ENCODE results near the gene TMEM200A. TPM values are rescaled to one million over a fixed set of nuclear protein-coding genes. Genes with fewer than 3 reads are reported as not detected.

TMEM200A gene
- total and polyA plus RNA-seq, 2 experiments from 2014 or later: 0.12 TPM; not detected in 1

- no peak overlapping the region for H3K4me3 ChIP-seq
- peaks cover 37% of the 10 kb centered on the region for H3K27me3 ChIP-seq
- TF ChIP-seq, protein P1, sequence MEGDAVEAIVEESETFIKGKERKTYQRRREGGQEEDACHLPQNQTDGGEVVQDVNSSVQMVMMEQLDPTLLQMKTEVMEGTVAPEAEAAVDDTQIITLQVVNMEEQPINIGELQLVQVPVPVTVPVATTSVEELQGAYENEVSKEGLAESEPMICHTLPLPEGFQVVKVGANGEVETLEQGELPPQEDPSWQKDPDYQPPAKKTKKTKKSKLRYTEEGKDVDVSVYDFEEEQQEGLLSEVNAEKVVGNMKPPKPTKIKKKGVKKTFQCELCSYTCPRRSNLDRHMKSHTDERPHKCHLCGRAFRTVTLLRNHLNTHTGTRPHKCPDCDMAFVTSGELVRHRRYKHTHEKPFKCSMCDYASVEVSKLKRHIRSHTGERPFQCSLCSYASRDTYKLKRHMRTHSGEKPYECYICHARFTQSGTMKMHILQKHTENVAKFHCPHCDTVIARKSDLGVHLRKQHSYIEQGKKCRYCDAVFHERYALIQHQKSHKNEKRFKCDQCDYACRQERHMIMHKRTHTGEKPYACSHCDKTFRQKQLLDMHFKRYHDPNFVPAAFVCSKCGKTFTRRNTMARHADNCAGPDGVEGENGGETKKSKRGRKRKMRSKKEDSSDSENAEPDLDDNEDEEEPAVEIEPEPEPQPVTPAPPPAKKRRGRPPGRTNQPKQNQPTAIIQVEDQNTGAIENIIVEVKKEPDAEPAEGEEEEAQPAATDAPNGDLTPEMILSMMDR (IDR thresholded peaks at IDR 0.05; ENCODE audit: low read depth, low read length): no peak
- DNase-seq (ENCODE audit: low read depth in 1 of 2, low spot score in 1 of 2): no peak
- H3K4me1 ChIP-seq (ENCODE audit: low read depth): peaks cover 4% of the 10 kb centered on the region
- no peaks in the 10 kb centered on the region for H3K9me3 ChIP-seq (ENCODE audit: low read depth)
- H3K27ac ChIP-seq: no peak overlapping the region
- no peaks in the 10 kb centered on the region for H3K36me3 ChIP-seq
Observed at GRCh38 chr6:130452336-130452735, 86.5 kb downstream of the TMEM200A start.

- H3K9me3 ChIP-seq (ENCODE audit: low read depth): no peaks in the 10 kb centered on the region
- H3K4me1 ChIP-seq (ENCODE audit: low read depth): peaks cover 4% of the 10 kb centered on the region
- no peak overlapping the region for H3K27ac ChIP-seq
- H3K36me3 ChIP-seq: no peaks in the 10 kb centered on the region
- peaks cover 46% of the 10 kb centered on the region for H3K27me3 ChIP-seq
- no peak overlapping the region for H3K4me3 ChIP-seq
- TF ChIP-seq, protein P1 (IDR thresholded peaks at IDR 0.05; ENCODE audit: low read depth, low read length): no peak
- DNase-seq (ENCODE audit: low read depth in 1 of 2, low spot score in 1 of 2): peak in 1 of 2 donors; percentile 25
Observed at GRCh38 chr6:130453230-130453629, 87.4 kb downstream of the TMEM200A start.

- no peak overlapping the region for H3K27ac ChIP-seq
- no peaks in the 10 kb centered on the region for H3K9me3 ChIP-seq (ENCODE audit: low read depth)
- peaks cover 75% of the 10 kb centered on the region for H3K27me3 ChIP-seq
- DNase-seq (ENCODE audit: low read depth in 1 of 2, low spot score in 1 of 2): no peak
- no peak overlapping the region for H3K4me3 ChIP-seq
- H3K4me1 ChIP-seq (ENCODE audit: low read depth): peaks cover 4% of the 10 kb centered on the region
- TF ChIP-seq, protein P1 (IDR thresholded peaks at IDR 0.05; ENCODE audit: low read depth, low read length): no peak
- H3K36me3 ChIP-seq: no peaks in the 10 kb centered on the region
Observed at GRCh38 chr6:130457605-130458004, 91.8 kb downstream of the TMEM200A start.

- no peak for DNase-seq (ENCODE audit: low read depth in 1 of 2, low spot score in 1 of 2)
Observed at GRCh38 chr6:130459316-130459715, 93.5 kb downstream of the TMEM200A start.

GRCh38 chr6:130460934-130461333 lies 95.1 kb downstream of the TMEM200A start:
- Histone ChIP-seq H3K4me1 (ENCODE audit: low read depth) (peaks cover 4% of the 10 kb centered on the region), H3K27ac (no peak overlapping the region), H3K27me3 (peaks cover 74% of the 10 kb centered on the region), H3K36me3 (no peaks in the 10 kb centered on the region), H3K4me3 (no peak overlapping the region), H3K9me3 (ENCODE audit: low read depth) (no peaks in the 10 kb centered on the region)
- no peak for DNase-seq (ENCODE audit: low read depth in 1 of 2, low spot score in 1 of 2)
- TF ChIP-seq, protein P1 (IDR thresholded peaks at IDR 0.05; ENCODE audit: low read depth, low read length): no peak

More at GRCh38 chr6:130459316-130459715, 93.5 kb downstream of the TMEM200A start:
- H3K9me3 ChIP-seq (ENCODE audit: low read depth): no peaks in the 10 kb centered on the region
- peaks cover 4% of the 10 kb centered on the region for H3K4me1 ChIP-seq (ENCODE audit: low read depth)
- H3K27me3 ChIP-seq: peaks cover 72% of the 10 kb centered on the region
- TF ChIP-seq, protein P1 (IDR thresholded peaks at IDR 0.05; ENCODE audit: low read depth, low read length): no peak
- no peaks in the 10 kb centered on the region for H3K36me3 ChIP-seq
- H3K4me3 ChIP-seq: no peak overlapping the region
- H3K27ac ChIP-seq: no peak overlapping the region

All from cardiac muscle cell (in vitro differentiated cells and primary cell).